Measurements from ENCODE around the gene SYNDIG1. TPM values are rescaled to one million over a fixed set of nuclear protein-coding genes. Genes with fewer than 3 reads are reported as not detected.

Gene SYNDIG1
- polyA plus RNA-seq, 1 of the 3 experiments (the other 2 are of a cell fraction) = not detected

DNA sequence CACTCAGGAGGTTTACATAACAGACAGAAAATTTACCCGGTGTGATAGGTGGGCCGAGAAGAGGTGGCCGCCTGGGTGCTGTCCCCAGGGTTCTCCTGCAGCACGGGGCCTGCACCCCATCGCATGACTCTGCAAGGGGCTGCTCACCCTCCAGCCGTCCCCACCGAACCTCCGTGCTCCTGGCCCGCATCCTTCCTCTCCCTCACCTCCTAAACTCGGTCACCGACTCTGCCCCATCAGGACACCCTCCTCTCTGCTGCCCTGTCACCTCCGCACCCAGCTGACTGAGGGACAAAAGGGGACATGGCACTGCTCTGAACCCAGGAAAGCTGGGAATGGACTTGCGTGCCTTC lies 147.6 kb downstream of the SYNDIG1 start:
- no peaks in the 10 kb centered on the region for H3F3A ChIP-seq (replicated peaks; ENCODE audit: insufficient read depth)
- no peaks in the 10 kb centered on the region for H3K79me2 ChIP-seq (ENCODE audit: insufficient read depth)
- POLR2A ChIA-PET = no interaction called here
- H3K27me3 ChIP-seq (ENCODE audit: insufficient read depth) = peaks cover 5% of the 10 kb centered on the region; the same call in 1 of the 2 replicates
- H3K9me3 ChIP-seq = no peaks in the 10 kb centered on the region
- no peaks in the 10 kb centered on the region for H3K4me1 ChIP-seq (ENCODE audit: control insufficient read depth in 1 of 2, insufficient read depth in 2 of 2, low read depth in 1 of 2, low read length in 1 of 2)
- no peaks in the 10 kb centered on the region for H3K36me3 ChIP-seq (replicated peaks in 1 of 2; ENCODE audit: control insufficient read depth in 1 of 2, insufficient read depth in 2 of 2, low read length in 1 of 2)
- H4K20me1 ChIP-seq (ENCODE audit: insufficient read depth) = no peaks in the 10 kb centered on the region
- WGBS (ENCODE audit: low lambda C conversion rate) = 75% methylated on average over 8 of the region's 13 CpGs
- no peak overlapping the region for H3K9ac ChIP-seq
- H3K27ac ChIP-seq (ENCODE audit: low read depth in 2 of 2, low read length in 1 of 2) = no peak overlapping the region
- no peak for TF ChIP-seq MXI1 (IDR thresholded peaks at IDR 0.05; ENCODE audit: low read depth, low read length)
- TF ChIP-seq, protein P1, sequence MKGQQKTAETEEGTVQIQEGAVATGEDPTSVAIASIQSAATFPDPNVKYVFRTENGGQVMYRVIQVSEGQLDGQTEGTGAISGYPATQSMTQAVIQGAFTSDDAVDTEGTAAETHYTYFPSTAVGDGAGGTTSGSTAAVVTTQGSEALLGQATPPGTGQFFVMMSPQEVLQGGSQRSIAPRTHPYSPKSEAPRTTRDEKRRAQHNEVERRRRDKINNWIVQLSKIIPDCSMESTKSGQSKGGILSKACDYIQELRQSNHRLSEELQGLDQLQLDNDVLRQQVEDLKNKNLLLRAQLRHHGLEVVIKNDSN (IDR thresholded peaks at IDR 0.05; ENCODE audit: borderline replicate concordance, low read depth) = no peak
- TF ChIP-seq SMC3 (IDR thresholded peaks at IDR 0.05; ENCODE audit: low read depth, low read length) = no peak
- TF ChIP-seq JUND (IDR thresholded peaks at IDR 0.05) = no peak
- no peak for TF ChIP-seq SIN3A (IDR thresholded peaks at IDR 0.05; ENCODE audit: borderline replicate concordance, low read depth, low read length)
- TF ChIP-seq, protein P2, sequence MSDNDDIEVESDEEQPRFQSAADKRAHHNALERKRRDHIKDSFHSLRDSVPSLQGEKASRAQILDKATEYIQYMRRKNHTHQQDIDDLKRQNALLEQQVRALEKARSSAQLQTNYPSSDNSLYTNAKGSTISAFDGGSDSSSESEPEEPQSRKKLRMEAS (IDR thresholded peaks at IDR 0.05; ENCODE audit: low read depth) = no peak
- no peak for TF ChIP-seq RAD21 (IDR thresholded peaks at IDR 0.05; ENCODE audit: low read length)
- TF ChIP-seq RCOR1 (IDR thresholded peaks at IDR 0.05; ENCODE audit: low read length) = no peak
- no peak for TF ChIP-seq EP300 (IDR thresholded peaks at IDR 0.05; ENCODE audit: borderline replicate concordance in 1 of 2, low read depth in 1 of 2, low read length in 1 of 2)
- no peak overlapping the region for H3K4me2 ChIP-seq
- CTCF ChIA-PET = no interaction called here
- H3K4me3 ChIP-seq (ENCODE audit: low read depth in 2 of 2, low read length in 1 of 2) = no peak overlapping the region
- no peak overlapping the region for H2AFZ ChIP-seq (ENCODE audit: low read depth)
- no peak for DNase-seq
- H3K9me2 ChIP-seq = no peaks in the 10 kb centered on the region

DNA sequence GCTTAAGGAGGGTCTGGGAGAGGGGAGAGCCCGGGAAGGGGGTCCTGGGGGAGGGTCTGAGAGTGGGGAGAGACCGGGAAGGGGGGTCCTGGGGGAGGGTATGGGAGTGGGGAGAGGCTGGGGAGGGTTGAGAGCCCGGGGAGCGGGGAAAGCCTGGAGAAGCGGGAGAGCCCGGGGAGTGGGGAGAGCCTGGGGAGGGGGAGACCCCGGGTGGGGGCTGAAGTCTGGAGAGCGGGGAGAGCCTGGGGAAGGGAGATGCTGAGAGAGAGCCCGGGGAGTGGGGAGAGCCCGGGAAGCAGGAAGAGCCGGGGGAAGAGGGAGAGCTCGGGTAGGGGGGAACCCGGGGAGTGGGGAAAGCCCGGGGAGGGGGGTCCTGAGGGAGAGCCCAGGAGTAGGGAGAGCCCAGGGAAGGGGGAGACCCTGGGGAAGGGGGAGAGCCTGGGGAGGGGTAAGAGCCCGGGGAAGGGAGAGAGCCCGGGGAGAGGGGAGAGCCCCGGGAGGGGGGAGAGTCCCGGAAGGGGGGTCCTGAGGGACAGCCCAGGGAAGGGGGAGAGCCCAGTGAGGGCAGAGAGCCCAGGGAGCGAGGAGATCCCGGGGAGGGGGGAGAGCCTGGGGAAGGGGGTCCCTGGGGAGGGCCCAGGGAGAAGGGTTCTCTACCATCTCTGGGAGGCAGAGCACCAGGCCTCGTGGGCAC lies 148.5 kb downstream of the SYNDIG1 start:
- ChIA-PET POLR2A (no interaction called here), CTCF (no interaction called here)
- H3K27ac ChIP-seq (ENCODE audit: low read depth in 2 of 2, low read length in 1 of 2) = no peak overlapping the region
- DNase-seq = no peak
- no peaks in the 10 kb centered on the region for H3K79me2 ChIP-seq (ENCODE audit: insufficient read depth)
- H3K9ac ChIP-seq = no peak overlapping the region
- no peaks in the 10 kb centered on the region for H3K9me2 ChIP-seq
- no peak overlapping the region for H3K4me2 ChIP-seq
- TF ChIP-seq NFIC (IDR thresholded peaks at IDR 0.05; ENCODE audit: borderline replicate concordance) = no peak
- no peaks in the 10 kb centered on the region for H3K4me1 ChIP-seq (ENCODE audit: control insufficient read depth in 1 of 2, insufficient read depth in 2 of 2, low read depth in 1 of 2, low read length in 1 of 2)
- no peak overlapping the region for H2AFZ ChIP-seq (ENCODE audit: low read depth)
- H3K9me3 ChIP-seq = no peaks in the 10 kb centered on the region
- WGBS (ENCODE audit: low lambda C conversion rate) = 60% methylated on average over 21 of the region's 21 CpGs
- no peaks in the 10 kb centered on the region for H4K20me1 ChIP-seq (ENCODE audit: insufficient read depth)
- H3K27me3 ChIP-seq (ENCODE audit: insufficient read depth) = peaks cover 5% of the 10 kb centered on the region; the same call in 1 of the 2 replicates
- H3F3A ChIP-seq (replicated peaks; ENCODE audit: insufficient read depth) = no peaks in the 10 kb centered on the region
- no peaks in the 10 kb centered on the region for H3K36me3 ChIP-seq (replicated peaks in 1 of 2; ENCODE audit: control insufficient read depth in 1 of 2, insufficient read depth in 2 of 2, low read length in 1 of 2)
- H3K4me3 ChIP-seq (ENCODE audit: low read depth in 2 of 2, low read length in 1 of 2) = no peak overlapping the region

DNA sequence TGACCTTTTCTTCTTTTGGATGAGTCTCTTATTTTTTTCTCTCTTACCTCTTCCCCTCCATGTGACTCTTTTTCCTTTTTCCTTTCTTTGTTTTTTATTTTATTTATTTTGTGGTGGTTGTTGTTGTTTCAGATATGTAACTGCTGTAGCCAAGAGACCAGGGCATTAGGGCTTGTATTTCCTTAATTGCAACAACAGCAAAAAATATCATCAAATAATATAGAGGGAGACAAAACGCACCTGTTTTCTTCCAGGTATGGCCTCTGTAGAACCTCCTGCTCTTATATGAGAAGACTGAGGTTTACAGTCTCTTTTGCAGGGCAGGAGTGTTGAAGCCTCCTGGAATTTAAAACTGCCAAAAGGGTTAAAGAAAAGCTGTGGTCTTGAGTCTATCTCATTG lies 149.3 kb downstream of the SYNDIG1 start:
- H3K4me1 ChIP-seq (ENCODE audit: control insufficient read depth in 1 of 2, insufficient read depth in 2 of 2, low read depth in 1 of 2, low read length in 1 of 2) = no peaks in the 10 kb centered on the region
- no peak for DNase-seq
- H3K27me3 ChIP-seq (ENCODE audit: insufficient read depth) = peaks cover 5% of the 10 kb centered on the region; the same call in 1 of the 2 replicates
- no peak overlapping the region for H3K4me3 ChIP-seq (ENCODE audit: low read depth in 2 of 2, low read length in 1 of 2)
- H3K9me3 ChIP-seq = no peaks in the 10 kb centered on the region
- no peak overlapping the region for H2AFZ ChIP-seq (ENCODE audit: low read depth)
- H3K36me3 ChIP-seq (replicated peaks in 1 of 2; ENCODE audit: control insufficient read depth in 1 of 2, insufficient read depth in 2 of 2, low read length in 1 of 2) = no peaks in the 10 kb centered on the region
- no peaks in the 10 kb centered on the region for H4K20me1 ChIP-seq (ENCODE audit: insufficient read depth)
- H3K27ac ChIP-seq (ENCODE audit: low read depth in 2 of 2, low read length in 1 of 2) = no peak overlapping the region
- no peaks in the 10 kb centered on the region for H3K9me2 ChIP-seq
- no peaks in the 10 kb centered on the region for H3F3A ChIP-seq (replicated peaks; ENCODE audit: insufficient read depth)
- H3K4me2 ChIP-seq = no peak overlapping the region
- ChIA-PET POLR2A (no interaction called here), CTCF (no interaction called here)
- H3K9ac ChIP-seq = no peak overlapping the region
- 70% methylated on average over 1 of the region's 1 CpG for WGBS (ENCODE audit: low lambda C conversion rate)
- no peaks in the 10 kb centered on the region for H3K79me2 ChIP-seq (ENCODE audit: insufficient read depth)
- TF ChIP-seq, protein P3, sequence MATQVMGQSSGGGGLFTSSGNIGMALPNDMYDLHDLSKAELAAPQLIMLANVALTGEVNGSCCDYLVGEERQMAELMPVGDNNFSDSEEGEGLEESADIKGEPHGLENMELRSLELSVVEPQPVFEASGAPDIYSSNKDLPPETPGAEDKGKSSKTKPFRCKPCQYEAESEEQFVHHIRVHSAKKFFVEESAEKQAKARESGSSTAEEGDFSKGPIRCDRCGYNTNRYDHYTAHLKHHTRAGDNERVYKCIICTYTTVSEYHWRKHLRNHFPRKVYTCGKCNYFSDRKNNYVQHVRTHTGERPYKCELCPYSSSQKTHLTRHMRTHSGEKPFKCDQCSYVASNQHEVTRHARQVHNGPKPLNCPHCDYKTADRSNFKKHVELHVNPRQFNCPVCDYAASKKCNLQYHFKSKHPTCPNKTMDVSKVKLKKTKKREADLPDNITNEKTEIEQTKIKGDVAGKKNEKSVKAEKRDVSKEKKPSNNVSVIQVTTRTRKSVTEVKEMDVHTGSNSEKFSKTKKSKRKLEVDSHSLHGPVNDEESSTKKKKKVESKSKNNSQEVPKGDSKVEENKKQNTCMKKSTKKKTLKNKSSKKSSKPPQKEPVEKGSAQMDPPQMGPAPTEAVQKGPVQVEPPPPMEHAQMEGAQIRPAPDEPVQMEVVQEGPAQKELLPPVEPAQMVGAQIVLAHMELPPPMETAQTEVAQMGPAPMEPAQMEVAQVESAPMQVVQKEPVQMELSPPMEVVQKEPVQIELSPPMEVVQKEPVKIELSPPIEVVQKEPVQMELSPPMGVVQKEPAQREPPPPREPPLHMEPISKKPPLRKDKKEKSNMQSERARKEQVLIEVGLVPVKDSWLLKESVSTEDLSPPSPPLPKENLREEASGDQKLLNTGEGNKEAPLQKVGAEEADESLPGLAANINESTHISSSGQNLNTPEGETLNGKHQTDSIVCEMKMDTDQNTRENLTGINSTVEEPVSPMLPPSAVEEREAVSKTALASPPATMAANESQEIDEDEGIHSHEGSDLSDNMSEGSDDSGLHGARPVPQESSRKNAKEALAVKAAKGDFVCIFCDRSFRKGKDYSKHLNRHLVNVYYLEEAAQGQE (IDR thresholded peaks at IDR 0.05; ENCODE audit: low read depth, low read length) = no peak
- TF ChIP-seq TAF1 (IDR thresholded peaks at IDR 0.05; ENCODE audit: borderline replicate concordance, low read depth, low read length) = no peak
- no peak for TF ChIP-seq GATA2 (CRISPR knock-in tag; IDR thresholded peaks at IDR 0.05)
- no peak for TF ChIP-seq RCOR1 (IDR thresholded peaks at IDR 0.05; ENCODE audit: low read length)
- TF ChIP-seq MEF2A (IDR thresholded peaks at IDR 0.05; ENCODE audit: borderline replicate concordance, low read depth) = no peak
- TF ChIP-seq ELF1 (IDR thresholded peaks at IDR 0.05) = no peak
- TF ChIP-seq NRF1 (IDR thresholded peaks at IDR 0.05; ENCODE audit: low read depth, low read length) = no peak
- no peak for TF ChIP-seq EZH2phosphoT487 (IDR thresholded peaks at IDR 0.05; ENCODE audit: borderline replicate concordance, low read depth)
- TF ChIP-seq GABPA (IDR thresholded peaks at IDR 0.05; ENCODE audit: low read depth) = no peak
- TF ChIP-seq TEAD4 (IDR thresholded peaks at IDR 0.05; ENCODE audit: borderline replicate concordance, insufficient read depth) = no peak

Measured in SK-N-SH (cell line).